Measurements from ENCODE around the gene PLAGL2.

DNA sequence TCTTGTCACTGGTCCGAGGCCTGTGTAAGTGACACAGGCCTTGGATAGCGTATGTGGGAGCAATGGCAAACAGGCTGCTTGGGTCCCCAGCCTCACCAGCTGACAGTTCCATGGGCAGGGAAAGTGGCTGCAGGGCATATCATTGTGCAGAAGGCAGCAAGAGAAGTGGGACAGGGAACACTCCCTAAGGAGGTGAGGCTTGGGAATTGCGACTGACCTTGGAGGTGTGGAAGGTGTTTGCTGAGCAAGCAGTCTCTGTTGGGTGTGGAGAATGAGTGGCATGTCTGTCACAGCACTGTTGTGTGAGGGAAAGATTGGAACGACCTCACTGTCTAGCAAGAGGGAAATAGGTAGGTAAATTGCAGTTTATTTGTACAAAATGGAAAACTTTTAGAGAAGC lies 16.9 kb upstream of the PLAGL2 start:
- no peak for TF ChIP-seq POLR2A (IDR thresholded peaks at IDR 0.05; ENCODE audit: low read depth, low read length)
- no peak for TF ChIP-seq SPI1 (IDR thresholded peaks at IDR 0.05; ENCODE audit: low read depth, low read length)
- no peak for TF ChIP-seq POLR2AphosphoS5 (IDR thresholded peaks at IDR 0.05; ENCODE audit: low read depth, low read length)
- TF ChIP-seq TAF1 (IDR thresholded peaks at IDR 0.05; ENCODE audit: low read depth, low read length): no peak
- TF ChIP-seq PAX5 (IDR thresholded peaks at IDR 0.05; ENCODE audit: insufficient read depth, low read length, severe bottlenecking): no peak
